ENCODE results near the gene GASK1A.

Gene GASK1A

GRCh38 chr3:43076857-43077256 lies 97.7 kb downstream of the GASK1A start:
- ChIA-PET POLR2A (no interaction called here), CTCF (interaction anchor here (1.8 kb wide), 1 partner anchor 115 kb away, joined by 6 read pairs; no protein-coding TSS in a partner anchor)
- no peak overlapping the region for H3K4me3 ChIP-seq (ENCODE audit: low read depth, low read length)
- peaks cover 0 to 34% of the 10 kb centered on the region in 2 experiments; a peak in 1 of 3 replicates for H3K36me3 ChIP-seq (ENCODE audit: control insufficient read depth in 2 of 2, insufficient read depth in 1 of 2, low read length in 2 of 2)
- TF ChIP-seq SP2 (tag by site-specific recombination; IDR thresholded peaks at IDR 0.05), result no peak
- TF ChIP-seq, protein P1, sequence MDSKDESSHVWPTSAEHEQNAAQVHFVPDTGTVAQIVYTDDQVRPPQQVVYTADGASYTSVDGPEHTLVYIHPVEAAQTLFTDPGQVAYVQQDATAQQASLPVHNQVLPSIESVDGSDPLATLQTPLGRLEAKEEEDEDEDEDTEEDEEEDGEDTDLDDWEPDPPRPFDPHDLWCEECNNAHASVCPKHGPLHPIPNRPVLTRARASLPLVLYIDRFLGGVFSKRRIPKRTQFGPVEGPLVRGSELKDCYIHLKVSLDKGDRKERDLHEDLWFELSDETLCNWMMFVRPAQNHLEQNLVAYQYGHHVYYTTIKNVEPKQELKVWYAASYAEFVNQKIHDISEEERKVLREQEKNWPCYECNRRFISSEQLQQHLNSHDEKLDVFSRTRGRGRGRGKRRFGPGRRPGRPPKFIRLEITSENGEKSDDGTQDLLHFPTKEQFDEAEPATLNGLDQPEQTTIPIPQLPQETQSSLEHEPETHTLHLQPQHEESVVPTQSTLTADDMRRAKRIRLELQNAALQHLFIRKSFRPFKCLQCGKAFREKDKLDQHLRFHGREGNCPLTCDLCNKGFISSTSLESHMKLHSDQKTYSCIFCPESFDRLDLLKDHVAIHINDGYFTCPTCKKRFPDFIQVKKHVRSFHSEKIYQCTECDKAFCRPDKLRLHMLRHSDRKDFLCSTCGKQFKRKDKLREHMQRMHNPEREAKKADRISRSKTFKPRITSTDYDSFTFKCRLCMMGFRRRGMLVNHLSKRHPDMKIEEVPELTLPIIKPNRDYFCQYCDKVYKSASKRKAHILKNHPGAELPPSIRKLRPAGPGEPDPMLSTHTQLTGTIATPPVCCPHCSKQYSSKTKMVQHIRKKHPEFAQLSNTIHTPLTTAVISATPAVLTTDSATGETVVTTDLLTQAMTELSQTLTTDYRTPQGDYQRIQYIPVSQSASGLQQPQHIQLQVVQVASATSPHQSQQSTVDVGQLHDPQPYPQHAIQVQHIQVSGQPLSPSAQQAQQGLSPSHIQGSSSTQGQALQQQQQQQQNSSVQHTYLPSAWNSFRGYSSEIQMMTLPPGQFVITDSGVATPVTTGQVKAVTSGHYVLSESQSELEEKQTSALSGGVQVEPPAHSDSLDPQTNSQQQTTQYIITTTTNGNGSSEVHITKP (tag by site-specific recombination; IDR thresholded peaks at IDR 0.05), result no peak
- H3K4me1 ChIP-seq (ENCODE audit: control insufficient read depth, insufficient read depth, low read length), result no peaks in the 10 kb centered on the region
- no peak overlapping the region for H3K27ac ChIP-seq (ENCODE audit: extremely low read depth, low read depth, low read length)
- no peaks in the 10 kb centered on the region for H3K9me3 ChIP-seq (ENCODE audit: control insufficient read depth, insufficient read depth, low read depth, low read length)

DNA sequence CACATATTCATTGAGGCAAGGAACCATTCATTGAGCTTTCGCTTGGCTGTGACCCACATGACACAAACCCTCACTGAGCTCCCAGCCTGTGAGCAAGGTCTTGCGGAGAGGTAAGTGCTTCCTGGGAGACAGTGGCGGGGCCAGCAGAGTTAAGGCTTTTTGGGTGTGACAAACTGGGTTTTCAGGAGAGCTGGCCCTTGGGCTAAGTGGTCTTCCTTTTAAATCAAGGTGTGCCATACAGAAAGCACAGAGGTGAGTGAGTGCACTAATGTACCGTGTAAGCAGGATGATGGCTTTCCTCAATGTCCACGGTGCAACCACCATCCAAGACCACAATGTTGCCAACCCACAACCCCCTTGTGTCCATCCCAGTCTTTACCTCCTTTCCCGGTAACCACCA lies 98.2 kb downstream of the GASK1A start:
- ChIA-PET POLR2A (no interaction called here), CTCF (no interaction called here)
- Histone ChIP-seq H3K36me3 (ENCODE audit: control insufficient read depth in 2 of 2, insufficient read depth in 1 of 2, low read length in 2 of 2) (peaks cover 0 to 37% of the 10 kb centered on the region in 2 experiments; a peak in 1 of 3 replicates), H3K27ac (ENCODE audit: extremely low read depth, low read depth, low read length) (no peak overlapping the region), H3K4me3 (ENCODE audit: low read depth, low read length) (no peak overlapping the region), H3K9me3 (ENCODE audit: control insufficient read depth, insufficient read depth, low read depth, low read length) (no peaks in the 10 kb centered on the region), H3K4me1 (ENCODE audit: control insufficient read depth, insufficient read depth, low read length) (no peaks in the 10 kb centered on the region)
- TF ChIP-seq ZNF426 (tag by site-specific recombination; IDR thresholded peaks at IDR 0.05) (no peak), KLF16 (tag by site-specific recombination; IDR thresholded peaks at IDR 0.05) (no peak)

- Histone ChIP-seq H3K4me1 (ENCODE audit: control insufficient read depth, insufficient read depth, low read length) (no peaks in the 10 kb centered on the region), H3K27ac (ENCODE audit: extremely low read depth, low read depth, low read length) (no peak overlapping the region), H3K36me3 (ENCODE audit: control insufficient read depth in 2 of 2, insufficient read depth in 1 of 2, low read length in 2 of 2) (peaks cover 0 to 41% of the 10 kb centered on the region in 2 experiments; a peak in 1 of 3 replicates), H3K4me3 (ENCODE audit: low read depth, low read length) (no peak overlapping the region), H3K9me3 (ENCODE audit: control insufficient read depth, insufficient read depth, low read depth, low read length) (no peaks in the 10 kb centered on the region)
- ChIA-PET POLR2A (no interaction called here), CTCF (no interaction called here)
- TF ChIP-seq KLF17 (tag by site-specific recombination; IDR thresholded peaks at IDR 0.05), result no peak
- TF ChIP-seq BCL11B (tag by site-specific recombination; IDR thresholded peaks at IDR 0.05; ENCODE audit: low read depth), result no peak
- TF ChIP-seq HIC1 (tag by site-specific recombination; IDR thresholded peaks at IDR 0.05), result no peak
Observed at GRCh38 chr3:43077707-43078106, 98.6 kb downstream of the GASK1A start.

GRCh38 chr3:43079536-43080332 lies 100.6 kb downstream of the GASK1A start:
- no peak overlapping the region for H3K4me3 ChIP-seq (ENCODE audit: low read depth, low read length)
- TF ChIP-seq SP7 (tag by site-specific recombination; IDR thresholded peaks at IDR 0.05) (no peak), ZNF133 (tag by site-specific recombination; IDR thresholded peaks at IDR 0.05) (no peak), ZNF776 (tag by site-specific recombination; IDR thresholded peaks at IDR 0.05; ENCODE audit: borderline replicate concordance) (no peak), ZSCAN23 (tag by site-specific recombination; IDR thresholded peaks at IDR 0.05) (no peak)
- ChIA-PET POLR2A (no interaction called here), CTCF (no interaction called here)
- H3K9me3 ChIP-seq (ENCODE audit: control insufficient read depth, insufficient read depth, low read depth, low read length), result no peaks in the 10 kb centered on the region
- H3K27ac ChIP-seq (ENCODE audit: extremely low read depth, low read depth, low read length), result no peak overlapping the region
- H3K36me3 ChIP-seq (ENCODE audit: control insufficient read depth in 2 of 2, insufficient read depth in 1 of 2, low read length in 2 of 2), result peaks cover 0 to 42% of the 10 kb centered on the region in 2 experiments; a peak in 1 of 3 replicates
- H3K4me1 ChIP-seq (ENCODE audit: control insufficient read depth, insufficient read depth, low read length), result no peaks in the 10 kb centered on the region
